ENCODE results near the gene WDR4. TPM values are rescaled to one million over a fixed set of nuclear protein-coding genes. Genes with fewer than 3 reads are reported as not detected.

Gene WDR4
- total and polyA plus RNA-seq, 9 of the 15 experiments (the other 6 are each of a cell fraction or from before 2014, with no cell fraction given): 5.4 to 95.4 (median 32.1) TPM

DNA sequence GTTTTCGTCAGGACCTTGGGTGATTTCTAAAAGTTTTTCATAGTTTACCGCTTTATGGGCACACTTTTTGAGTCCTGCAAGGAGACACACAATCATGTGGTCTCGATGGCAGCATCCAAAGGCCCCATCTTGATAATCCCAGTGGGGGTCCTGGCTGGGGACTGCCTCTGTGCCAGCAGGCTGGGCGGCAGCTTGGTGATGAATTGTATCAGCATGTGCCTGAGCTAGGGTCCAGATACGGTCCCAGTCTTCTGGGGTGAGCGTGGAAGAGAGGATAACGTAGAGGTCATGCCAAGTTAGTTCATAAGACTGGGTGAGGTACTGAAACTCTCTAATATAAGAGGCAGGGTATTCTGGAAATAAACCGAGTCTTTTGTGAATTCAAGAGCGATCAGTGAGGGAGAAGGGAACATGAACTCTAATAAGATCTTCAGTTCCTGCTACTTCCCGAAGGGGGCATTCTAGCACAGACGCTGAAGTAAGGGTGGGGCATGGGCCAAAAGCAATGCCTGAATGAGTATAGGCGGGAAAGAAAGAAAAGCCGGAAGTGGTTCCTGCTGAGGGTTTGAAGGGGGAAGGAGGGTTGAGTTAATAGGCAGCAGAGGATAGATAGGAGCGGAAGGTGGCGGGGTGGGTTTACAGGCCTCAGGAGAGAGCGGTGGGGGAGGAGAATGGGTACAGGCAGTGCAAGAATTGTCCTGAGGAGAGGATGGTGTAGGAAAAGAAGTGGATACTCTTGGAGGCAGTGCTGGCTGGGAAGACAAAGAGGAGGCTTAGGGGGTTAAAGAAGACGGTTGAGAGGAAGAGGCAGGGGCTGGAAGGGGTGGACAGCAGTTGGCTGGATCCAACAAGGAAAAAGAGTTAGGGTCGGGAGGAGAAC, 44.5 kb upstream of the WDR4 start (continued):
- TF ChIP-seq RFX1 (IDR thresholded peaks at IDR 0.05): no peak
- TF ChIP-seq POLR2AphosphoS2 (IDR thresholded peaks at IDR 0.05; ENCODE audit: low read length): no peak
- no peak for TF ChIP-seq RBBP5 (IDR thresholded peaks at IDR 0.05; ENCODE audit: borderline replicate concordance, insufficient read depth, low read length, poor library complexity, severe bottlenecking)
- TF ChIP-seq SNIP1 (IDR thresholded peaks at IDR 0.05; ENCODE audit: low read depth): peak; percentile 39; the same call in 1 of the 2 replicates
- no peak for TF ChIP-seq TAF9B (IDR thresholded peaks at IDR 0.05; ENCODE audit: partially characterized antibody)
- no peak for TF ChIP-seq ZNF75A (CRISPR knock-in tag; IDR thresholded peaks at IDR 0.05)
- no peak for TF ChIP-seq HNRNPK (IDR thresholded peaks at IDR 0.05; ENCODE audit: low read depth, low read length, poor library complexity, severe bottlenecking)
- no peak for TF ChIP-seq SMAD1 (IDR thresholded peaks at IDR 0.05; ENCODE audit: low read depth, low read length, partially characterized antibody)
- TF ChIP-seq, protein P1, sequence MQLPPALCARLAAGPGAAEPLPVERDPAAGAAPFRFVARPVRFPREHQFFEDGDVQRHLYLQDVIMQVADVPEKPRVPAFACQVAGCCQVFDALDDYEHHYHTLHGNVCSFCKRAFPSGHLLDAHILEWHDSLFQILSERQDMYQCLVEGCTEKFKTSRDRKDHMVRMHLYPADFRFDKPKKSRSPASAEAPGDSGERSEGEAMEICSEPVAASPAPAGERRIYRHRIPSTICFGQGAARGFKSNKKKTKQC (CRISPR knock-in tag; IDR thresholded peaks at IDR 0.05): no peak
- TF ChIP-seq TRIM28 (IDR thresholded peaks at IDR 0.05): peak; percentile 88; the same call in 1 of the 2 replicates
- TF ChIP-seq RAD51 (IDR thresholded peaks at IDR 0.05; ENCODE audit: borderline replicate concordance, low read depth): no peak; the same call in 1 of the 2 replicates
- no peak for TF ChIP-seq BCL6 (CRISPR knock-in tag; IDR thresholded peaks at IDR 0.05)
- no peak for TF ChIP-seq IRF2 (CRISPR knock-in tag; IDR thresholded peaks at IDR 0.05)
- peak; percentile 70 for TF ChIP-seq CXXC5 (CRISPR knock-in tag; IDR thresholded peaks at IDR 0.05)
- no peak for TF ChIP-seq ZNF76 (CRISPR knock-in tag; IDR thresholded peaks at IDR 0.05; ENCODE audit: borderline replicate concordance)
- no peak for TF ChIP-seq DDX20 (tag; IDR thresholded peaks at IDR 0.05; ENCODE audit: low read depth)
- TF ChIP-seq TRIM24 (IDR thresholded peaks at IDR 0.05): peak; percentile 90 to 91
- TF ChIP-seq STAT5A (IDR thresholded peaks at IDR 0.05; ENCODE audit: borderline replicate concordance, low read length): no peak
- no peak for TF ChIP-seq RFX5 (IDR thresholded peaks at IDR 0.05; ENCODE audit: low read depth, low read length)
- 0 out of 2 replicates have a peak, but pooled peaks have one; percentile 34 for TF ChIP-seq FOXP1 (CRISPR knock-in tag; IDR thresholded peaks at IDR 0.05)
- peak; percentile 97 for TF ChIP-seq ETV1 (tag; conservative IDR thresholded peaks at IDR 0.05; ENCODE audit: low read depth)
- no peak for TF ChIP-seq ZNF274 (IDR thresholded peaks at IDR 0.05; ENCODE audit: borderline replicate concordance, low read depth, low read length)
- TF ChIP-seq, protein P2, sequence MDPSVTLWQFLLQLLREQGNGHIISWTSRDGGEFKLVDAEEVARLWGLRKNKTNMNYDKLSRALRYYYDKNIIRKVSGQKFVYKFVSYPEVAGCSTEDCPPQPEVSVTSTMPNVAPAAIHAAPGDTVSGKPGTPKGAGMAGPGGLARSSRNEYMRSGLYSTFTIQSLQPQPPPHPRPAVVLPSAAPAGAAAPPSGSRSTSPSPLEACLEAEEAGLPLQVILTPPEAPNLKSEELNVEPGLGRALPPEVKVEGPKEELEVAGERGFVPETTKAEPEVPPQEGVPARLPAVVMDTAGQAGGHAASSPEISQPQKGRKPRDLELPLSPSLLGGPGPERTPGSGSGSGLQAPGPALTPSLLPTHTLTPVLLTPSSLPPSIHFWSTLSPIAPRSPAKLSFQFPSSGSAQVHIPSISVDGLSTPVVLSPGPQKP (CRISPR knock-in tag; IDR thresholded peaks at IDR 0.05): no peak
- no peak for TF ChIP-seq NFIX (CRISPR knock-in tag; IDR thresholded peaks at IDR 0.05; ENCODE audit: low read depth)
